CD4-positive, alpha-beta T cell treated with Interleukin-17A for 4 hours (primary cell): Measurements from ENCODE around the gene ACOX1.

Source experiments
- DNase-seq: peaks from one replicate; pipeline ENCODE4 v3.0.0-alpha.2; 2020; ENCODE audit warnings: mixed read lengths

The ACOX1 gene

DNA sequence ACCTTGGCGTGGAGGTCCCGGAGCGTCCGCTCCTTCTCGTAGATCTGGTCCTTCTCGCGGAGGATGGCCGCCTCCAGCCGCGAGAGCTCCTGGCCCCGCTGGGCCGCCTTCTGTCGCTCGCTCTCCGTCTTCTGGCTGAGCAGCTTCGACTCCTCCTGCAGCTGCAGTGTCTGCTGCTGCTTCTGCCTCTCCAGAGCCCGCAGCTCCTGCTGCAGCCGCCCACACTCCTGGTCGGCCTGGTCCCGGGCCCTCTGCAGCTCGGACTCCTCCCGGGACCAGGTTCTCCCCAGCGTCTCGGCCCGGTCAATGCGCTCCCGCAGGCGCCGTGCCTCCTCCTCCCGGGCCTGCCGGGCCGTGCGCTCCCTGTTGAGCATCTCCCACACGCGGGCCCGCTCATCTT lies 29.2 kb upstream of the ACOX1 start:
- no peak for DNase-seq

DNA sequence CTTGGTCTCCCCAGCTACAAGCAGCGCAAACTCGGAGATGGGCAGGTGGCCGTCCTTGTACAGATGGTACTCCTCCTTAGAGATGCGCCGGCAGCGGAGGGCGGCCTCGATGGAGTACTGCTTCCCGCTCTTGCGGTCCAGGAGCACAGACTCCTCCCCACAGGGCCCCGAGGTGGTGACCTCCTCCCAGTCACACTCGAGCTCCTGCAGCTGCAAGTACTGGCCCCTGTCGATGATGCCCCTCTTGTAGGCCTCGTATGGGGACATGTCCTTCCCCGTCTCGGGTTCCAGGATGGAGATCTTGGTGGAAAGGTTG lies 28.8 kb upstream of the ACOX1 start:
- no peak for DNase-seq

DNA sequence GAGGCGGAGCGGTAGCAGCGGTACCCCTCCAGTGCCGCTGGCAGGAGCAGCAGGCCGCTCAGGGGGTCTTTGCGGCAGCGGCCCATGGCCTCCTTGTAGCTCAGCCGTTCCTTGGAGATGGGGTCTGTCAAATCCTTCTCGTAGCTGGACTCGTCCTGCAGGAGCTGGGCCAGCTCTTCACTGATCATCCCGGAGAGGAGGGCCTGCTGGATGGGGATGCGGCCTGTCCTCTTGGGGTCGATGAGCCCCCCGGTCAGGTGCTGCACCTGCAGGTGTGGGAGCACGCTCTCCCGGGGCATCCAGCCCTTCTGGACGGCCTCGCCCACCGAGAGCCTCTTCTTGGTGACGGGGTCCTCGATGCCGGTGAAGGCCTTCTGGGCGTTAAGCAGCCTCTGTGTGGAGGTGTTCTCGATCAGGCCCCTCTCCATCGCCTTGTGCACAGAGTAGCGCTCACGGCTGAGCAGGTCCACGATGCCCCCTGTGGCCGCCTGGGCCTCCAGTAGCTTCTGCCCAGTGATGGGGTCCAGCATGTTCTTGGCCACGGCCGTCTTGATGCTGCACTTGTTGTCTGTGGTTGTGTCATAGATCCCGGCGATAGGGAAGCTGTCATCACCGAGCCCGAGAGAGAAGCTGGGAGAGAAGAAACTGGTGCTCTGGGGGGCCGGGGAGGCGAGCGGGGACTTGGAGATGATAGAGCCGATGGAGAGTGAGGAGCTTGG lies 28.3 kb upstream of the ACOX1 start:
- no peak for DNase-seq

DNA sequence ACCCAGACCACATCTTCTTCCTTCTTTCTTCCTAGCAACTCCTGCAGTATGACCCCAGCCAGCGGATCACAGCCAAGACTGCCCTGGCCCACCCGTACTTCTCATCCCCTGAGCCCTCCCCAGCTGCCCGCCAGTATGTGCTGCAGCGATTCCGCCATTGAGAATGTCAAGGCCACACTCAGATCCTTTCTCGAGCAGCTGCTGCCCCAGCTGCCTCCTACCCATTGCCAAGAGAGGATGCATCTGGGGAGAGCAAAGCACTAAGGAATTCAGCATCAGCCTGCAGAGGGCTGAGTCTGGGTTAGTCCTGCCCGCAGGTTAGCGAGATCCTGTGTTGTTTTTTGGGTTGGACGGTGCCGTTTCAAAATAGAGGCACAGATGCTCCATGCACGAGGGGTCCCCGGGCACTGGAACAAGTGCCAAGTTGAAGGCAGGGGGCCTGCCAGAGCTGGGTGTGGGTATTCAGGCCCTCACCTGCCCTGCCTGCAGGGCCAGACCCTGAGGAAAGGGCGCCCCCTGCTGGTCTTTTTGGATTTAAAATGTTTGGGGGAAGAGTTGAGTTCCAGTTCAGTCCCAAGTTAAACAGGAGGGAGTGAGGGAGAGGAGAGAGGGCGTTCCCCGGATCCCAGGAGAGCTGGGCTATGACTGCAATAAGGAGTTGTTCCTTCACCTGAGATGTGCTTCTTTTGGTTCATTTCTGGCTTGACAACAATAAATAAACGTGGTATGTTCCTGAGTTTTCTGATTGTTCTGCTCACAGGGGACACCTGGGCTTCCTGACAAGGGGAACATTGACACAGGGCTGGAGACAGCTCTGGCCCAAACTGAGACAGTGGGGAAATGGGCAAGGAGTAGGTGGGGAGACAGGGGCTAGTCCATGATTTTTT lies 26.5 kb upstream of the ACOX1 start:
- peak; percentile 90 for DNase-seq

DNA sequence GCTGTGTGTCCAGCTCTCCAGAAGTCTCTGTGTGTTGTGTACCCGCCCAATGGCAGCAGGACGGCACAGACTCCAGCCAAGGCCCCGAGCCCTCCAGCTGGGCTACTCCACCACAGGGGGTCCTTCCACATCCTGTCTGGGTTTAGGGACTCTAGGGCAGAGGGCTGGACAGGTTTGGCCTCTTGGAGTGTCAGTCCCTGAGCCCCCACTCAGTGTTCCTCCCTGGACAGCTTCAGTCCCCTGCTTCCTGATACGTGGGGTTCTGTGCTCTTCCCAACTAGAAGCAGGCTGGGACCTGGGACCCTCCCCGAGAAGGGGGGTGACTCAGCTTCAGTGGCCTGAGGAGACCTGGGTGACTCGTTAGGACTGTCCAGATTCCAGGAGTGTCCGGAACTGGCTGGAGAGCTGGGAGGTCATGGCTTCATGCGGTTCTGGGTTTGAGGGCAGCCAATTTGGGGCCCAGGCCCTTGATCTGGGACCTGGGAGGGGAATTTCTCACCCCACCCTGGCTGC lies 25.8 kb upstream of the ACOX1 start:
- DNase-seq, result no peak

DNA sequence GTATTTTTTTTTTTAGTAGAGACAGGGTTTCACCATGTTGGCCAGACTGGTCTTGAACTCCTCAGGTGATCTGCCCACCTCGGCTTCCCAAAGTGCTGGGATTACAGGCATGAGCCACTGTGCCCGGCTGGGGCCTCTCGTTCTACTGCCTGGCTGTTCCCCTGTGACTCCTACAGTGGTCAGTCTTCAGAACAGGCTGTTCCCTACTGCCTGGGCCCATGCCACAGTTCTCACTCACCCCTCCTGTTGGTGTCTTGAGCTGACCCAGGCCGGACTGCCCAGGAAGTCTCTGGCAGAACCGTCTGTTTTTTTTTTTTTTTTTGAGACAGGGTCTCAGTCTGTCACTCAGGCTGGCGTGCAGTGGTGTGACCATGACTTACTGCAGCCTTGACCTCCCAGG lies 24.9 kb upstream of the ACOX1 start:
- DNase-seq, result no peak

DNA sequence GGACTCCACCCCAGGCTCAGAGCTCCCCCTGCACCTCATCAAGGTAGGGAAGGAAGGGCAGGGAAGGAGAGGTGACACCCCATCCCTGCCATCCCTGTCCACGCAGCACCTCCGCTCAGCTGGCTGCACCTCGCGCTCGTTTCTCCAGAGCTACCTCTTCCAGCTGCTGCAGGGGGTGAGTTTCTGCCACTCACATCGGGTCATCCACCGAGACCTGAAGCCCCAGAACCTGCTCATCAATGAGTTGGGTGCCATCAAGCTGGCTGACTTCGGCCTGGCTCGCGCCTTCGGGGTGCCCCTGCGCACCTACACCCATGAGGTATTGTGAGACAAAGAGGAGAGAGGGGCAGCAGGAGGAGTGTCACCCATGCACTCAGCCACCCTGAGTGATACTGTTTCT lies 23.1 kb upstream of the ACOX1 start:
- no peak for DNase-seq

DNA sequence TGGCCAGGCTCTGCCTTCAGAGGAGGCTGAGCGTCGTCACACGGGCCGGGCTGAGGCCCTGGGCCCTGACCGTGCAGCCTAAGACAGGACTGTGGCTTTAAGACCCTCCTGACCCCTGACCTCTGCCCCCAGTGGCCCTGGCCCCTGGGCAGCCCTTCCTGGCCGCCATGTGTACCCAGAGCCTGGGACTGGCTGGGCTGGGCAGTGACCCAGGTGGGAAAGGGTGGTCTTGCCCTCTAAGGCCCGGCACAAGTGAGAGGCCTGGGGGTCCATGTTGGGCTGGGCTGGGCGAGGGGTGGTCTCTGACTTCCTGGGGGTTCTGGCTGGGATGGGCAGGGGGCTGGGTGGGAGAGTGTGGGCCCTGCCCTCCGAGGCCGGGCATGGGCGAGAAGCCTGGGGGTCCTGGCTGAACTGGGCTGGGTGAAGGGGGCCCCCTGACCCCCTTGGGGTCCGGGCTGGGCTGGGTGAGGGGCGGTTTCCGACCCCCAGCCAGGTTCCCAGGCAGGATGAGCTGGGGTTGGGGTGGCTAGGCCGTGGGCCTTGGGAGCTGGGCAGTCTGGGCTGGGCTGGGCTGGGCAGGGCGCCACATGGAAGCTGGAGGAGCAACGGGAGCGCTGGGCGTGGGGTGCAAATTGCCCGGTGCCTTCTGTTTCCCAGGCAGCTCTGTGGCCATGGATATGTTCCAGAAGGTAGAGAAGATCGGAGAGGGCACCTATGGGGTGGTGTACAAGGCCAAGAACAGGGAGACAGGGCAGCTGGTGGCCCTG lies 22.0 kb upstream of the ACOX1 start, which contains the start of gene CDK3:
Gene CDK3, plus strand, starts transcription at position 101 of the 767 bp plus-strand sequence. Its CDS starts 571 bp downstream, at position 672.
- DNase-seq, result no peak

DNA sequence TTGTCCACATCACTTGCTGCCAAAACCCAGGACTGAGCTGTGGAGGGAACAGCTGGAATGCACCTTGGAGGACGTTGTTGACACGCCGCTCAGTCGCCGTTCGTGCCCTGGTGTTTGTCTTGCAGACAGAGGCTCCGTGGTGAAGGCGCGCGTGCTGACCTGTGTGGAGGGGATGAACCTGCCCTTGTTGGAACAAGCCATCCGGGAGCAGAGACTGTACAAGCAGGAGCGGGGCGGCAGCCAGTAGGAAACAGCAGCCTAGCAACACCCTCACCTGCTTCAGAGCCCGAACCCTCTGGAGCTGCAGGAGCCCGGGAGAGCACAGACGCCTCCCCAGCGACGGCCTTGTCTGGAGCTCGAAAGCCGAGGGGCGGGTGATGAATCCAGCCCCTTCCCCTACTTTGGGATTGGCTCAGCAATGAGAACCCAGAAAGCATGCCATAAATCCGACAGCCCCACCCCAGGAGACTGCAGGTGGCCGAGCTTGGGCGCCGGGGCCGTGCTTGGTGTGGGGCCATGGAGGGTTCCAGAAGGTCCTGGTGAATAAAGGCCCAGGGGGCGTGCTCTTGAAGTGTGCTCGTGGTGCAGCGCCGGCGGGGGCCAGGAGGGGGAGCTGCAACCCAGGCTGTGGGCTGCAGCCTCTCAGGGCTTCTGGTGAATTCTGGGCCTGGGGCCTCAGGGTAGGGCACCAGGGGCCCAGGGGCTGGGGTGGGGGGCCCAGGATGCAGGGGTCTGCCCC lies 21.2 kb upstream of the ACOX1 start:
- peak; percentile 76 for DNase-seq

DNA sequence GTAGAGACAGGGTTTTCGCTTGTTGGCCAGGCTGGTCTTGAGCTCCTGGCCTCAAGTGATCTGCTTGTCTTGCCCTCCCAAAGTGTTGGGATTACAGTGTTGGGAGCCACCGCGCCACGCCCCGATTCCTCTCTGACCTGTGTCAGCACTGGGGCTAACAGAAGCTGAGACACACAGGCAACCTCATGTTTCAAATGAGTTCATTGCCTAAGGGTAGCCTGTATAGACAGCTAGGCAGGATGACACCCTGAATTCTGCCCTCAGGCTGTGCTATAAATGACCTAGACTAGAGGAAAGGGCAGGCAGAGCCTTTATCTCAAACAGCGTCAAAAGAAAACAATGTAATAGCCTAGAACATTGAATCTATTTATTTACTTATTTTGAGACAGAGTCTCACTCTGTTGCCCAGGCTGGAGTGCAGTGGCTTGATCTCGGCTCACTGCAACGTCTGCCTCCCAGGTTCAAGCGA lies 19.4 kb upstream of the ACOX1 start:
- no peak for DNase-seq

DNA sequence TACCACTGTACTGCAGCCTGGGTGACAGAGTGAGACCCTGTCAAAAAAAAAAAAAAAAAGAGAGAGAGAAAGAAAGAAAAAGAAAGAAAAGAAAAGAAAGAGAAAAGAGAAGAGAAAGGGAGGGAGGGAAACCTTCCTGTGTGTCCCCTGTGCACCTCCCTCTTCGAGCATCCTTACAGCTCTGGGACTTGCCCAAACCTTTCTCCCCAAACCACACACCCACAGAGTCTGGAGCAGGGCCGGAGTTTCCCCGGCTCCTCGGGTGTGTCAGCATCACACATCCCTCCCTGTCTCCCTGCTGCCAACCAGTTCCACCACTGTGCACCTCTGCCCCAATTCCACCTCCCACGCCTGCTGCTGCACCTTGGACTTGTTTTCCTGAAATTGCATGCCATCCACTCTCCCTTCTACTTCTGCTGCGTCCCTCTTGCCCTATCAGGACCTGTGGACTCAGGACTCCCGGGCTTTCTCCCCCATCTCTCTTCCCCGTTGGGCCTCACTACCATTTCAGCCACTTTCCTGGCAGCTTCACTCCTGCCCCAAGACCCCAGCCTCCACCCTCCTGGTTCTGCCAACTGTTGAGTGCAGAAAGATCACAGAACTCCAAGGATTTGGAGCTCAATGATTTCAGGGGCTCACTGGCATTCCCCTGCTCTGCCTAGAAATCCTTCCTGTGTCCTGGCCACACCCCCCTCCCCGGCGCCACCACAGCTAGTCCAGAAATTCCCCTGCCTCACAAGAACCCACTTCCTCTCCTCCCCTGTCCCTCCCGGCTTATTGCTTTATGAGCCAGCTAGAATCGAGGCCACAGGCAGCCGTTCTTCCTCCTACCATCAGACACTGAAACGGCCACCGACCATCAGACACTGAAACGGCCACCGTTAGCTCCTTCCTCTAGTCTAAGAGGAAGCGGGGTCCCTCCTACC lies 18.0 kb upstream of the ACOX1 start:
- DNase-seq, result peak; percentile 47

DNA sequence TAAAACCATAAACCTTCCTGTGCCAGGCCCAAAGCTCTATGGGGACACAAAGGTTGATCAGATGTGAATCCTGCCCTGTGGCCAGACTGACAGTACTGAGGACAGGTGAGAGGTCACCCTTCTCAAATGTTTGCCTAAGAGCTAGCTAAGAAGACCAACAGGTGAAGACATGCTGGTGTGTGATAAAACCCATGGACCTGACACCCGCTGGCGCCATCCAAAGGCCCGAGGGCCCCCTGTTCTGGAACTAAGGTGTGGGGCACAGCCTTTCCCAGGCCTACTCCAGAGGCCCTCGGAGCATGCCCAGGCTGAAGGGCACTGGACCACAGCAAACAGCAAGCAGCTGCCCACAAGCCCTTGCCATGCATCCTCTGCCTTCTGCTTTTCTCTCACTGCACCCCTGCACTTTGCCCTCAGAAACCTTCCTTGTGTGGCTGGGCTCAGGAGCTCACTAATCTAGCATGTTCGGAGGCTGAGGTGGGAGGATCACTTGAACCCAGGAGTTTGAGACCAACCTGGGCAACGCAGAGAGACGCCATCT lies 16.5 kb upstream of the ACOX1 start:
- DNase-seq, result no peak

DNA sequence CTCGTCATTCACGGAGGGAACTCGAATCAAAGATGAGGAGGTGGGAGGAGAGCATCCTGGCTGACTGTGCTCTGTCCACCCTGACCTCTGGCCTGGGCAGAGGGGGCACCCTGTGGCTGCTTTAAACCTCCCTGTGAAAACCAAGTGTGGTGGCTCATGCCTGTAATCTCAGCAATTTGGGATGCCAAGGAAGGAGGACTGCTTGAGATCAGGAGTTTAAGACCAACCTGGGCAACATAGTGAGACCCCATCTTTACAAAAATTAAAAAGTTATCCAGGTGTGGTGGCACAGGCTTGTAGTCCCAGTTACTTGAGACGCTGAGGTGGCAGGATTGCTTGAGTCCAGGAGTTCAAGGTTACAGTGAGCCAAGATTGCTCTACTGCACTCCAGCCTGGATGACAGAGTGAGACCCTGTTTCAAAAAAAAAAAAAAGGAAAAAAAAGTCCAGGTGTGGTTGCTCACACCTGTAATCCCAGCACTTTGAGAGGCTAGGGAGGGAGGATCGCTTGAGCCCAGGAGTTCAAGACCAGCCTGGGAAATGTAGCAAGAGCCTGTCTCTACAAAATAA lies 15.9 kb upstream of the ACOX1 start:
- no peak for DNase-seq

DNA sequence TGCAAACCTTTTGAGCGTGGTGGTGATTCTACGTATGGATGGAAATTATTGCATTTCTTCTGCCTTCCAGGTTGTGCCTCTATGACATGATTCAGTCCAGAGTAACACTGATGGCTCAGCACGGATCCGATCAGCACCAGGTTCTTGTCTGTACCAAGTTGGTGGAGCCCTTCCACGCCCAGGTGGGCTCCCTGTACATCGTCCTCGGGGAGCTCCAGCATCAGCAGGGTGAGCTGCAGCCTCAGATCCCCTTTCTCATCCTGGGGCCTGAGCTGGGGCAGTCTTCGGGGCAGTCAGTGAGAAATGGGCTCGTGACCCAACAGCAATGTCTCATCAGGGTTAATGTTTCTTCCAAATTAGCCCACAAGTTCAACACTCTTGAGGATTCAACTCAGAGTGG lies 12.4 kb upstream of the ACOX1 start:
- DNase-seq, result no peak

DNA sequence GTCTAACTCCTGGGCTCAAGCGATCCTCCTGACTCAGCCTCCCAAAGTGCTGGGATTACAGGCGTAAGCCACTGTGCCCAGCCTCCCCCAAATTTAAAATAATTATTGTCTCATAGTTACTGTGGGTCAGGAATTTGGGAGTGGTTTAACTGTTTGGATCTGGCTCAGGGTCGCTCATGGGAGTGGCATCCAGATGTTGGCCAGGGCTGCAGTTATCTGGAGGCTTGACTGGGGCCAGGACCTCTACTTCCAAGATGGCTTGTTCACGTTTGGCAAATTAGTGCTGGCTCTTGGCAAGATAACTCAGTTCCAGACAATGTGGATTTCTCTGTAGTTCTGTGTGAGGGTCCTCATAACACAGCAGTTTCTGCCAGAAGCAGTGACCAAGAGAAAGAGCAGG lies 8.1 kb upstream of the ACOX1 start:
- DNase-seq, result no peak

DNA sequence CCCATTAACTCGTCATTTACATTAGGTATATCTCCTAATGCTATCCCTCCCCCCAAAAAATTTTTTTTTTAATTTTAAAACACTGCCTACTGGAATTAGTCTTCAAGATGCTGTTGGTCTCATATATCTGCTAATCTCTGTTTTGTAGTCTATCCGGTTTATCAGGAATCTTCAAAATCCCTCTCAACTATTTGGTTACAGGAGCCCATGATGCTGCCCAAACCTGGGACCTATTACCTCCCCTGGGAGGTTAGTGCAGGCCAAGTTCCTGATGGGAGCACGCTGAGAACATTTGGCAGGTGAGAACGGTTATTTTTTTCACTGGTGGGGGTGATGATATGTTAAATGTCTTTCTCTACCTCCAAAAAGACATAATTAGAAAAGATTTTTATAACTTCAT lies 7.0 kb upstream of the ACOX1 start:
- DNase-seq, result no peak

DNA sequence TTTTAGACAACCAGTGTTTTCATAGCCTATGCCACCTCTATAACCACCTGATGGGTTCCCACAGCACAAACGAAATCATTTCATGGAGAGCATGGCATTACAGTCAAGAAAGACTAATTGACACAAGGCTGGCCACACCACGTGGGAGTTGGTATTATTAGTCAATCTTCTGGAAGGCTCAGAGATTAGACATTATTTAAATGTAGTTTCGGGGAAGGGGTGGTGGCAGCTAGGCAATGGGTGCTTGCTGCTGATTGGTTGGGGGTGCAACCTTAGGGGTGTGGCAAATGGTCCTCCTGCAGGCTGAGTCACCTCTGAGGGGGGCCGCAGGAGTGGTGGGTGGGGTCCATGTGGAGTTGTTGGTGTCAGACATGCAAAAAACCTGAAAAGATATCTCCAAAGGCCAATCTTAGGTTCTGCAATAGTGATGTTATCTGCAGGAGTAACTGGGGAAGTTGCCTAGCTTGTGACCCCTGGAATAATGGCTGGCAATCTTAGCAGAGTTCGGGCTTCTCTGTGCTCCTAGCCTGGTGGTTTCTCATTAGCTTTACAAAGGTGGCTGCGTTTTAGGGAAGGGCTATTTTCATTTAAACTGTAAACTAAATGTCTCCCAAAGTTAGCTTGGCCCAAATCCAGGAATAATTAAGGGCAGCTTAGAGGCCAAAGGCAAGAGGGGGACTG lies 4.7 kb upstream of the ACOX1 start:
- no peak for DNase-seq

DNA sequence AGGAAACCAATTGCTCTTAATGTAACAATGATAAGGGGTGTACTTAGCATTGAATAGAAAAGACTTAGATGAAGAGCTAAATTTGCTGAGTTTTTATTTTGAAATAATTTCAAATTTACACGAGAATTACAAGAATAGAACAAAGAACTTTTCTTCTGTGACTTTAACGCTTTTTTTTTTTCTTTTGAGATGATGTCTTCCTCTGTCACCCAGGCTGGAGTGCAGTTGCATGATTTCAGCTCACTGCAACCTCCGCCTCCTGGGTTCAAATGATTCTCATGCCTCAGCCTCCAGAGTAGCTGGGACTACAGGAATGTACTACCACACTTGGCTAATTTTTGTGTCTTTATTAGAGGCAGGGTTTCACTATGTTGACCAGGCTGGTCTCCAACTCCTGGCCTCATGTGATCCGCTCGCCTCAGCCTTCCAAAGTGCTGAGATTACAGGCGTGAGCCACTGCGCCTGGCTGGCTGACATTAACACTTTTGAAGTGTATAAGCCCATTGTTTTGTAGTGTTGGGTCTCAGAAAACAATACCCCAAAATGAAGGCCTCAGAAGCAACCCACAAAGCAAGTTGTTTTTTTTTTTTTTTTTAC lies 2.2 kb upstream of the ACOX1 start:
- DNase-seq, result no peak

DNA sequence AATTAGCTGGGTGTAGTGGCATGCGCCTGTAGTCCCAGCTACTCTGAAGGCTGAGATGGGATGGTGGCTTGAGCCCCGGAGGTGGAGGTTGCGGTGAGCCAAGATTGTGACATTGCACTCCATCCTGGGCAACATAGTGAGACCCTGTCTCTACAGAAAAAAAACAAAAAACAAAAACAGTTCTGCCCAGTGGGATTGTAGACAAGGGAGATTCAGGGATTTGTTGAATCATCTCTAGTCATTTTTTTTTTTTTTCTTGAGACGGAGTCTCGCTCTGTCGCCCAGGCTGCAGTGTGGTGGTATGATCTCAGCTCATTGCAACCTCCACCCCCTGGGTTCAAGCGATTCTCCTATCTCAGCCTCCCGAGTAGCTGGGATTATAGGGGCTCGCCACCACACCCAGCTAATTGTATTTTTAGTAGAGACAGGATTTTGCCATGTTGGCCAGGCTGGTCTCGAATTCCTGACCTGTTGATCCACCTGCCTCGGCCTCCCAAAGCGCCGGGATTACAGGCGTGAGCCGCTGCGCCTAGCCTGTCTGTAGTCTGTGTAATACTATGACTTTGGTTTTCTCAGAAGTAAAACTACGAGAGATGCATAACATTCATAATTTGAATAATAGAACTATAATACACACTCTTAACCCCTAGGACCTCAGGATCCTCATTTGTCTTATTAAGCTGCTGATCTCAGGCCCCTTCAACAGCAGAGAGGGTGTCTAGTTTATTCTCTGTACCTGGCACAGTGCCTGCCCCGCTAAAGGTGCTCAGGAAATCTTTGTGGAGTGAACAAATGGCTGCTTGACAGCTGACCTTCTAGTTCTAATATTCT lies 1.4 kb upstream of the ACOX1 start:
- DNase-seq, result no peak
